Stimulated activated naive CD8-positive, alpha-beta T cell treated with anti-CD3 and anti-CD28 coated beads, Interleukin-15, Interleukin-2, amounts not matched to agents 100 ng/mL and 50 ng/mL, for 24 hours (primary cell): ENCODE results near the gene ADGRD1.
"Not testable (repeated sequence)": the region's sequence is repeated elsewhere in the genome, so short reads cannot be mapped to it uniquely, and the experiment has no call there.

Experiments used
- H3K27ac Mint-ChIP-seq: one replicate; pipeline ENCODE4 v1.8.0; 2021; ENCODE audit warnings: mild to moderate bottlenecking, mixed read lengths
- H3K27me3 Mint-ChIP-seq: one replicate; pipeline ENCODE4 v1.8.0; 2021; ENCODE audit warnings: mixed read lengths
- H3K36me3 Mint-ChIP-seq: one replicate; pipeline ENCODE4 v1.8.0; 2021; ENCODE audit warnings: low read depth, mixed read lengths
- H3K4me1 Mint-ChIP-seq: one replicate; pipeline ENCODE4 v1.8.0; 2021; ENCODE audit warnings: low read depth, mixed read lengths
- H3K4me3 Mint-ChIP-seq: one replicate; pipeline ENCODE4 v1.8.0; 2021; ENCODE audit warnings: mild to moderate bottlenecking, mixed read lengths
- H3K9me3 Mint-ChIP-seq: one replicate; pipeline ENCODE4 v1.8.0; 2021; ENCODE audit warnings: mixed read lengths

The ADGRD1 gene

GRCh38 chr12:131070668-131071067, 117.0 kb downstream of the ADGRD1 start:
- not testable (repeated sequence) for H3K27ac Mint-ChIP-seq, H3K4me3 Mint-ChIP-seq

GRCh38 chr12:131071234-131071820, 117.6 kb downstream of the ADGRD1 start:
- H3K36me3 Mint-ChIP-seq, H3K27ac Mint-ChIP-seq, H3K4me1 Mint-ChIP-seq, H3K9me3 Mint-ChIP-seq, H3K27me3 Mint-ChIP-seq, H3K4me3 Mint-ChIP-seq: not testable (repeated sequence)

More at GRCh38 chr12:131070668-131071067, 117.0 kb downstream of the ADGRD1 start:
- not testable (repeated sequence) for H3K9me3 Mint-ChIP-seq, H3K36me3 Mint-ChIP-seq, H3K4me1 Mint-ChIP-seq, H3K27me3 Mint-ChIP-seq

- H3K27me3 Mint-ChIP-seq, H3K36me3 Mint-ChIP-seq, H3K9me3 Mint-ChIP-seq, H3K4me1 Mint-ChIP-seq, H3K4me3 Mint-ChIP-seq, H3K27ac Mint-ChIP-seq: not testable (repeated sequence)
Observed at GRCh38 chr12:131071950-131072349, 118.2 kb downstream of the ADGRD1 start.

- Mint-ChIP-seq H3K27me3 (no peaks in the 10 kb centered on the region), H3K36me3 (no peaks in the 10 kb centered on the region), H3K4me3 (no peak overlapping the region), H3K27ac (no peak overlapping the region), H3K4me1 (no peaks in the 10 kb centered on the region), H3K9me3 (no peaks in the 10 kb centered on the region)
Observed at GRCh38 chr12:131072451-131073230, 118.9 kb downstream of the ADGRD1 start.

GRCh38 chr12:131074221-131075083, 120.7 kb downstream of the ADGRD1 start:
- Mint-ChIP-seq H3K27me3 (no peaks in the 10 kb centered on the region), H3K4me3 (no peak overlapping the region), H3K27ac (no peak overlapping the region), H3K4me1 (no peaks in the 10 kb centered on the region), H3K36me3 (no peaks in the 10 kb centered on the region), H3K9me3 (no peaks in the 10 kb centered on the region)

- H3K4me1 Mint-ChIP-seq = no peaks in the 10 kb centered on the region
- H3K36me3 Mint-ChIP-seq = no peaks in the 10 kb centered on the region
- no peak overlapping the region for H3K4me3 Mint-ChIP-seq
- H3K27me3 Mint-ChIP-seq = no peaks in the 10 kb centered on the region
- H3K27ac Mint-ChIP-seq = no peak overlapping the region
- no peaks in the 10 kb centered on the region for H3K9me3 Mint-ChIP-seq
Observed at GRCh38 chr12:131075194-131075593, 121.5 kb downstream of the ADGRD1 start.

GRCh38 chr12:131075611-131076010, 121.9 kb downstream of the ADGRD1 start:
- H3K27me3 Mint-ChIP-seq = no peaks in the 10 kb centered on the region

GRCh38 chr12:131076296-131076695, 122.6 kb downstream of the ADGRD1 start:
- H3K27ac Mint-ChIP-seq = no peak overlapping the region
- no peak overlapping the region for H3K4me3 Mint-ChIP-seq
- no peaks in the 10 kb centered on the region for H3K36me3 Mint-ChIP-seq
- no peaks in the 10 kb centered on the region for H3K27me3 Mint-ChIP-seq
- H3K9me3 Mint-ChIP-seq = no peaks in the 10 kb centered on the region
- no peaks in the 10 kb centered on the region for H3K4me1 Mint-ChIP-seq

More at GRCh38 chr12:131075611-131076010, 121.9 kb downstream of the ADGRD1 start:
- no peak overlapping the region for H3K4me3 Mint-ChIP-seq
- H3K36me3 Mint-ChIP-seq = no peaks in the 10 kb centered on the region
- H3K4me1 Mint-ChIP-seq = no peaks in the 10 kb centered on the region
- H3K27ac Mint-ChIP-seq = no peak overlapping the region
- no peaks in the 10 kb centered on the region for H3K9me3 Mint-ChIP-seq

- Mint-ChIP-seq H3K4me3 (no peak overlapping the region), H3K27ac (no peak overlapping the region), H3K27me3 (peaks cover 1% of the 10 kb centered on the region), H3K9me3 (no peaks in the 10 kb centered on the region), H3K36me3 (no peaks in the 10 kb centered on the region), H3K4me1 (no peaks in the 10 kb centered on the region)
Observed at GRCh38 chr12:131076791-131077747, 123.4 kb downstream of the ADGRD1 start.

- Mint-ChIP-seq H3K4me1 (no peaks in the 10 kb centered on the region), H3K9me3 (no peaks in the 10 kb centered on the region), H3K36me3 (no peaks in the 10 kb centered on the region), H3K4me3 (no peak overlapping the region), H3K27ac (no peak overlapping the region), H3K27me3 (peaks cover 4% of the 10 kb centered on the region)
Observed at GRCh38 chr12:131077931-131078391, 124.3 kb downstream of the ADGRD1 start.

GRCh38 chr12:131082290-131083194, 128.8 kb downstream of the ADGRD1 start:
- H3K27me3 Mint-ChIP-seq = peaks cover 4% of the 10 kb centered on the region
- no peaks in the 10 kb centered on the region for H3K9me3 Mint-ChIP-seq
- no peak overlapping the region for H3K27ac Mint-ChIP-seq
- no peaks in the 10 kb centered on the region for H3K36me3 Mint-ChIP-seq
- H3K4me1 Mint-ChIP-seq = no peaks in the 10 kb centered on the region
- H3K4me3 Mint-ChIP-seq = no peak overlapping the region

- Mint-ChIP-seq H3K4me1 (no peaks in the 10 kb centered on the region), H3K27ac (no peak overlapping the region), H3K9me3 (no peaks in the 10 kb centered on the region), H3K4me3 (no peak overlapping the region), H3K27me3 (peaks cover 4% of the 10 kb centered on the region), H3K36me3 (no peaks in the 10 kb centered on the region)
Observed at GRCh38 chr12:131084341-131085011, 130.8 kb downstream of the ADGRD1 start.
